Ovary (tissue), 9 donors: ENCODE data around the gene ATP5F1C. TPM values are rescaled to one million over a fixed set of nuclear protein-coding genes. Genes with fewer than 3 reads are reported as not detected.

Experiments
- DNase-seq, 5 donors: peaks; one replicate each; pipeline ENCODE4 v3.0.0-alpha.2; 2019 to 2020
- H3K27ac ChIP-seq, 2 donors: fragments of 200-600 bp; one replicate each; pipeline versions ENCODE4 v1.5.1 to v1.8.0; 2019 to 2022
- H3K27me3 ChIP-seq: fragments of 200-600 bp; one replicate; pipeline ENCODE4 v1.8.0; 2022
- H3K36me3 ChIP-seq: fragments of 200-600 bp; sonication (generic); one replicate; pipeline ENCODE4 v1.5.1; 2019
- H3K4me1 ChIP-seq: one replicate; pipeline ENCODE4 v1.8.1; 2013; ENCODE audit warnings: mild to moderate bottlenecking, moderate library complexity; ENCODE audit not compliant: insufficient read depth
- H3K4me3 ChIP-seq: fragments of 200-600 bp; sonication (generic); one replicate; pipeline ENCODE4 v1.5.1; 2017
- H3K9me3 ChIP-seq, 2 donors: fragments of 200-600 bp in 1 of 2; sonication (generic) in 1 of 2; one replicate each; pipeline versions ENCODE4 v1.5.1 to v1.8.1; 2013 to 2019; ENCODE audit warnings: mild to moderate bottlenecking in 1 of 2, moderate library complexity in 1 of 2
- CTCF ChIP-seq, 3 donors: fragments of 450-650 bp in 2 of 3; fragments of 200-600 bp in 1 of 3; IDR thresholded peaks; one replicate each; pipeline versions ENCODE4 v1.5.1 to v1.8.0; 2016 to 2022; ENCODE audit warnings: antibody characterized with exemption in 3 of 3, mild to moderate bottlenecking in 1 of 3
- EP300 ChIP-seq: sonication (generic); formaldehyde crosslinking; IDR thresholded peaks from one replicate; pipeline ENCODE4 v1.6.1; 2017; ENCODE audit warnings: antibody characterized with exemption
- POLR2A ChIP-seq: fragments of 450-650 bp; IDR thresholded peaks from one replicate; pipeline ENCODE4 v1.6.1; 2017; ENCODE audit warnings: antibody characterized with exemption, mild to moderate bottlenecking, moderate library complexity
- WGBS, 3 donors: extraction: QIAGEN DNeasy Blood & Tissue Kit in 1 of 3; methylation state at CpG; one replicate each; pipeline versions ENCODE4 v1.1.5 to v1.1.7; 2013 to 2017; 5-methylcytosine and 5-hydroxymethylcytosine counted together
- intact Hi-C, 4 donors: fragments of 100-400 bp; cut with DNase I; formaldehyde crosslinking; loops; one replicate each; pipeline versions ENCODE4 v1.11.0 to v1.15.1; 2022 to 2023
- polyA plus RNA-seq, 2 donors: library from polyadenylated mRNA; stranded (reverse); fragments of 200-250 nt in 1 of 2; fragments of 350-450 nt in 1 of 2; fragmentation: Illumina TruSeq in 1 of 2; extraction: RNeasy Lipid Tissue Mini Kit (QIAGEN cat#74804) in 1 of 2; gene quantifications; one replicate each; pipeline ENCODE4 v1.2.3, GENCODE V29; 2013 to 2014
- total RNA-seq, 7 donors: library from RNA; depleted of rRNA in 2 of 7; stranded (reverse); fragments of >200 nt in 2 of 7; fragmentation: NEBNext Ultra II Directional in 3 of 7; extraction: Animal tissue kit (Norgen Biotek cat#: 25700) in 3 of 7; gene quantifications; one replicate each; pipeline versions ENCODE4 v1.1.0 to v1.2.4, GENCODE V29; 2016 to 2023
- donor health status: DM: no; HTN: no; CAD: no; lungs with moderate emphysema.
- donor health status: DM: no; HTN: no; CAD: no.
- donor health status: Bipolar disorder and iron deficiency.
- donor health status: DM: yes; HTN: yes; CAD: no.
- donor health status: DM: no; HTN: no; CAD: no.
- donor health status: DM: yes; HTN: yes; CAD: no.

The ATP5F1C gene
- total and polyA plus RNA-seq, 9 donors: 154 to 324 (median 191) TPM

GRCh38 chr10:7846591-7846990 is 58.6 kb downstream of the ATP5F1C start:
- 55 to 64% (median 62%) methylated on average over 1 of the region's 1 CpG for WGBS, 3 donors
- intact Hi-C loops: no loop called here

GRCh38 chr10:7853226-7853842 is 65.4 kb downstream of the ATP5F1C start:
- intact Hi-C loops: no loop called here
- Histone ChIP-seq H3K27ac (no peak overlapping the region), H3K9me3 (no peaks in the 10 kb centered on the region), H3K36me3 (no peaks in the 10 kb centered on the region), H3K4me1 (peaks cover 4% of the 10 kb centered on the region), H3K27me3 (no peaks in the 10 kb centered on the region), H3K4me3 (no peak overlapping the region)
- TF ChIP-seq CTCF (IDR thresholded peaks at IDR 0.05) (no peak), POLR2A (no peak), EP300 (no peak)
- WGBS, 3 donors: 79 to 85% (median 82%) methylated on average over 4 of the region's 4 CpGs
- DNase-seq: no peak

More at GRCh38 chr10:7846591-7846990, 58.6 kb downstream of the ATP5F1C start:
- no peaks in the 10 kb centered on the region for H3K27me3 ChIP-seq
- no peak for DNase-seq
- H3K4me3 ChIP-seq: no peak overlapping the region
- H3K36me3 ChIP-seq: no peaks in the 10 kb centered on the region
- TF ChIP-seq EP300 (no peak), CTCF (IDR thresholded peaks at IDR 0.05) (no peak), POLR2A (no peak)
- H3K9me3 ChIP-seq: no peaks in the 10 kb centered on the region
- H3K27ac ChIP-seq: no peak overlapping the region
- H3K4me1 ChIP-seq: no peaks in the 10 kb centered on the region

- Histone ChIP-seq H3K4me1 (peaks cover 4% of the 10 kb centered on the region), H3K9me3 (no peaks in the 10 kb centered on the region), H3K27ac (no peak overlapping the region), H3K4me3 (no peak overlapping the region), H3K27me3 (no peaks in the 10 kb centered on the region), H3K36me3 (no peaks in the 10 kb centered on the region)
- DNase-seq: no peak
- intact Hi-C loops: no loop called here
- TF ChIP-seq POLR2A: no peak
- TF ChIP-seq EP300: no peak
- TF ChIP-seq CTCF (IDR thresholded peaks at IDR 0.05): no peak
- WGBS, 3 donors: 55 to 87% (median 71%) methylated on average over 3 of the region's 3 CpGs
Observed at GRCh38 chr10:7853890-7854289, 65.9 kb downstream of the ATP5F1C start.

- no peak overlapping the region for H3K4me3 ChIP-seq
- 77 to 86% (median 81%) methylated on average over 4 of the region's 4 CpGs for WGBS, 3 donors
- no peaks in the 10 kb centered on the region for H3K27me3 ChIP-seq
- peaks cover 4% of the 10 kb centered on the region for H3K4me1 ChIP-seq
- H3K9me3 ChIP-seq: no peaks in the 10 kb centered on the region
- H3K27ac ChIP-seq: no peak overlapping the region
- intact Hi-C loops: no loop called here
- TF ChIP-seq POLR2A: no peak
- TF ChIP-seq CTCF (IDR thresholded peaks at IDR 0.05): no peak
- no peak for TF ChIP-seq EP300
- DNase-seq: no peak
- no peaks in the 10 kb centered on the region for H3K36me3 ChIP-seq
Observed at GRCh38 chr10:7855205-7855604, 67.2 kb downstream of the ATP5F1C start.
